ENCODE measurements around the gene NAA80.

The NAA80 gene

DNA sequence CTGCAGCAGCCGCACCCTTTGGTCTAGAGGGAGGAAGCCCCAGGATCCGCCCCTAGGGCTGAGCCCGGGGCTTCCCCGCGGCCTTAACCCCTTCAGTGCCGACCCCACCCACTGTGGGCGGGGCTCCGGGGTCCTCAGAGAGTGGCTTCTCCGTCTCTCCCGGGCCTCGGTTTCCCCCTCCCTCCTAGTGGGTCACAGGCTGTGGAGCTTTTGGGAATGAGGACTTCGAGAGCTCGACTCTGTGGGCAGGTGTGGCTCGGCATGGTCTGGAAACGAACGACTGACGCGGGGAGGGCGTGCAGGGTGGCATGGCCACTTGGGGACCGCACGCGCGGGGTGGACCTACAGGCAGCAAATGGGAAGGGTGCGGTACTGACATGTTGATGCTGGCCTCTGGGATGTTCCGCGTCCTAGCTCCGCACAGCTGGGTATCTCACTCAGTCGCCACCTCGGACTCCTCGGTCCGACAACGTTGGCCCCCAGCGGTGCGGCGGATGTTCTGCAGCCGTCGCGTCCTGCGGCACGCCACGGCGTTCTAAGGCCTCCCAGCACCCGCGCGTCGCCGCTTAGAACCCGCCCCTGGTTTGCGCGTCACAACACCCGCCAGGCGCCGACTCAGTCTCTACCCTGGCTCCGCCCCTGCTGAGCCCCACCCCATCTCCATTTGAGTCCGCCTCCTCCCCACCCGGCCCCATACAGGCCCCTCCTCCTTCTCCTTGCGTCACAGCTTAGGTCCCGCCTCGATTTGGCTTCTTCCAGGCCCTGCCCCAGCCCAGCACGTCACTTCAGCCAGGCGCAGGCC lies at the start of gene NAA80, which contains the start of gene HYAL3:
Gene NAA80 (minus strand): TSS at position 570 of the 802 bp plus-strand sequence. CDS start 1,942 bp downstream, outside the sequence.
Gene HYAL3 (minus strand): TSS at position 570 of the 802 bp plus-strand sequence. CDS start 3,803 bp downstream, outside the sequence.
- in situ Hi-C loops (cut with HindIII; ENCODE audit: low sequenced_read_pairs): no loop called here

GRCh38 chr3:50347187-50347813 lies 48.1 kb upstream of the NAA80 start:
- in situ Hi-C loops (cut with HindIII; ENCODE audit: low sequenced_read_pairs): no loop called here

GRCh38 chr3:50345586-50346234 lies 46.5 kb upstream of the NAA80 start, which contains the start of gene ZMYND10:
ZMYND10 (minus strand) TSS chr3:50345732; CDS start chr3:50345579, 153 bp downstream.
- in situ Hi-C loops (cut with HindIII; ENCODE audit: low sequenced_read_pairs): no loop called here

GRCh38 chr3:50345008-50345407 lies 45.8 kb upstream of the NAA80 start:
- in situ Hi-C loops (cut with HindIII; ENCODE audit: low sequenced_read_pairs): no loop called here

- in situ Hi-C loops (cut with HindIII; ENCODE audit: low sequenced_read_pairs): no loop called here
These were observed 43.8 kb upstream of the NAA80 start for GRCh38 chr3:50342813-50343633.

- in situ Hi-C loops (cut with HindIII; ENCODE audit: low sequenced_read_pairs): no loop called here
These were observed 42.9 kb upstream of the NAA80 start for GRCh38 chr3:50341996-50342650.

- in situ Hi-C loops (cut with HindIII; ENCODE audit: low sequenced_read_pairs): no loop called here
These were observed 42.3 kb upstream of the NAA80 start for GRCh38 chr3:50341537-50341936.

GRCh38 chr3:50340448-50341329 lies 41.5 kb upstream of the NAA80 start, which contains the start of gene RASSF1:
RASSF1 (minus strand) TSS chr3:50340836; CDS start chr3:50340805, 31 bp downstream.
- in situ Hi-C loops (cut with HindIII; ENCODE audit: low sequenced_read_pairs): no loop called here

DNA sequence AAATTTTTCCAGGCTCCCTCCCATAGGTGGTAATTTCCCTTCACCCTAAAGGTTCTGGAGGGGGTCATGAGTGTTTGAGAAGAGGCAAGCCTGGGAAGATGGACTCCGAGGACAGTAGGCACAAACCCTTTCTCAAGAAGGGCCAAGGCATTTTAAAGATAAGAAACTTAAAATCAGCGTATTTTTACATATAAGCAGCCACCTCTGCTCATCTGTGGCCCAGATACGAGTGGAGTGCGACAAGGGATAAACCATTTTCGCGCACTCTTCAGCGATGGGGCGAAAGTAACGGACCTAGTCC lies 40.9 kb upstream of the NAA80 start:
- in situ Hi-C loops (cut with HindIII; ENCODE audit: low sequenced_read_pairs): no loop called here

DNA sequence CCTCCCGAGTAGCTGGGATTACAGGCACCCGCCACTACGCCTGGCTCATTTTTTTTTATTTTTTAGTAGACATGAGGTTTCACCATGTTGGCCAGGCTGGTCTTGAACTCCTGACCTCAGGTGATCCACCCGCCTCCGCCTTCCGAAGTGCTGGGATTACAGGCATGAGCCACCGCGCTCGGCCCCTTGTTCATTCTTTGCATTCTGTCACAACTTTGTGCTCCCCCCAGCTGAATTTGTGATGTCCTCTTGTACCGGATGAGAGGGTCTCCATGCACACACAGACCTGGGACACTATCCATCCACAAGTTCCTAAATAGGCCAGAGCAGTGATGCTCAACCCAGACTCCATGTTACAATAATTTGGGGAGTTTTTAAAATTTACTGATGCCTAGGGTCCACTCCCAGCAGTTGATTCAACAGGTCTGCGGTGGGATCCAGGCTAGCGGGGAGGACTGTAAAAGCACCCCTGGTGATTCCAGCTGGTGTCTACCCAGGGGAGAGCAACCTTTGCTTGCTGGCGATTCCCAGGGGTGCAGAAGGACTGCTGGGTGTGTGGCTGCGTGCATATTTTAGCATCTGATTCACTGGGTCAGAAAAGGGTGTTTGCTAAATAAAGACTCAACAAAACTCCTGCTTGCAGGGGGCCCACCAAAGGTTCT lies 40.4 kb upstream of the NAA80 start:
- in situ Hi-C loops (cut with HindIII; ENCODE audit: low sequenced_read_pairs): no loop called here

- in situ Hi-C loops (cut with HindIII; ENCODE audit: low sequenced_read_pairs): no loop called here
These were observed 39.8 kb upstream of the NAA80 start for GRCh38 chr3:50338965-50339364.

GRCh38 chr3:50337175-50337861 lies 38.1 kb upstream of the NAA80 start:
- in situ Hi-C loops (cut with HindIII; ENCODE audit: low sequenced_read_pairs): no loop called here

GRCh38 chr3:50336452-50337174 lies 37.4 kb upstream of the NAA80 start:
- in situ Hi-C loops (cut with HindIII; ENCODE audit: low sequenced_read_pairs): no loop called here

- in situ Hi-C loops (cut with HindIII; ENCODE audit: low sequenced_read_pairs): no loop called here
These were observed 35.3 kb upstream of the NAA80 start for GRCh38 chr3:50334339-50335075.

DNA sequence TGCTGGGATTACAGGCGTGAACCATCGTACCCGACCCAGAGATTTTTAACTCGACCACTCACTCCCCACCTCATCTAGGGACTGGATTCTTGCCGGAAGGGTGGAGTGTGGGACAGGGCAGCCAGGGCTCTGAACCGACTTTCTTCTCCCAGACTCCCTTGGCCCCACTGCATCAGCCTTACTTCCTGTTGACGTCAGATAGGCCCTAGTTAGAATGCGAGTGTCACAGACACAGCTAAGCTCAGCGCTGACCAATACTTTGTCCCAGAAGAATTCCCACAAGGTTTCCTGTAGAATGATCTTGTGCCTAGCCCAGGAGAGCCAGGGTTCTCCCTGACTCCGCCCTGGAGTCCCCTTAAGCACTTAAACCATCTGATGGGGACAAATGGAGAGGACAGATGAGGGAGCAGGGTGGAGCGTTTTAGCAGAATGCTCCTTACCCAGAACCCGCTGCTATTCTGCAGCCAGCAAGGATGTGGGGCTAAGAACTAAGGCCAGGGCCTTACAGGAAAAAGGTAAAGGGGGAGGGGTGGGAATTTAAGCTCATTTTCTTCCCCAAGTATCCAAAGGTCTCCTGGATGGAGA lies 34.6 kb upstream of the NAA80 start:
- in situ Hi-C loops (cut with HindIII; ENCODE audit: low sequenced_read_pairs): no loop called here

DNA sequence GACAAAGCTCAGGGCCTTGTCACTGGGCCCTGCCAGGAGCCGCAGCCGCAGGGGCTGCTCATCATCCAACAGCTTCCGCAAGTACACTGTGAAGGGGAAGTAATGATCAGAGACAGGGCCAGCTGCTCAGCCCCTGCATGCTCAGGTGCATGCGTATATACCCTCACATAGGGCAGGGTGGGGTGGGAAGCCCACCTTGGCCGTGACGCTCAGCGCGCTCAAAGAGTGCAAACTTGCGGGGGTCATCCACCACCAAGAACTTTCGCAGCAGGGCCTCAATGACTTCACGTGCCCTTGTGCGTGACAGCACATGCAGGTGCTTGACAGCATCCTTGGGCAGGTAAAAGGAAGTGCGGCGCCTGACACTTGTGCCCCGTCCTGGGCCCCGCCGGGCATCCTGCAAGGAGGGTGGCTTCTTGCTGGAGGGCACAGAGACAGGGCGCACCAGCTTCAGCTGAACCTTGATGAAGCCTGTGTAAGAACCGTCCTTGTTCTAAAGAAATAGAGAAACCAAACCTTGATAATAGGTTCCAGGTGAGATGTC lies 32.2 kb upstream of the NAA80 start:
- in situ Hi-C loops (cut with HindIII; ENCODE audit: low sequenced_read_pairs): no loop called here

Measured in endothelial cell of hepatic sinusoid (primary cell).